Trophoblast cell (in vitro differentiated cells and primary cell): Measurements from ENCODE around the gene SNX25.

Source experiments
- DNase-seq, 2 donors: peaks; one replicate each; pipeline ENCODE4 v3.0.0-alpha.2; 2016
- H2AFZ ChIP-seq: 2 replicates; pipeline ENCODE4 v1.6.1; 2013; ENCODE audit warnings: low read length, moderate library complexity, mild to moderate bottlenecking; ENCODE audit not compliant: insufficient read depth, poor library complexity
- H2AK5ac ChIP-seq: 2 replicates; pipeline ENCODE4 v1.6.1; 2013; ENCODE audit warnings: mild to moderate bottlenecking, low read length
- H2BK120ac ChIP-seq: 2 replicates; pipeline ENCODE4 v1.6.1; 2013; ENCODE audit warnings: low read length, mild to moderate bottlenecking, moderate library complexity; ENCODE audit not compliant: insufficient read depth, poor library complexity
- H2BK12ac ChIP-seq: 2 replicates; pipeline ENCODE4 v1.6.1; 2013; ENCODE audit warnings: mild to moderate bottlenecking, low read length, moderate library complexity
- H2BK5ac ChIP-seq: 2 replicates; pipeline ENCODE4 v1.6.1; 2013; ENCODE audit warnings: low read length, low read depth, moderate library complexity, mild to moderate bottlenecking; ENCODE audit not compliant: poor library complexity
- H3K14ac ChIP-seq: 2 replicates; pipeline ENCODE4 v1.6.1; 2013; ENCODE audit warnings: mild to moderate bottlenecking, low read length
- H3K18ac ChIP-seq: 2 replicates; pipeline ENCODE4 v1.6.1; 2013; ENCODE audit warnings: mild to moderate bottlenecking, low read length
- H3K23ac ChIP-seq: 2 replicates; pipeline ENCODE4 v1.6.1; 2013; ENCODE audit warnings: low read length
- H3K27ac ChIP-seq: 2 replicates; pipeline ENCODE4 v1.5.1; 2013; ENCODE audit warnings: low read depth, mild to moderate bottlenecking, inconsistent platforms, low read length, moderate library complexity
- H3K27me3 ChIP-seq: 2 replicates; pipeline ENCODE4 v1.6.1; 2013; ENCODE audit warnings: inconsistent platforms, mild to moderate bottlenecking, low read length, moderate library complexity; ENCODE audit not compliant: insufficient read depth
- H3K36me3 ChIP-seq, 2 experiments: 1 replicate in 1 of 2; 2 replicates in 1 of 2; pipeline ENCODE4 v1.6.1; 2013; ENCODE audit warnings: low read length in 2 of 2, mild to moderate bottlenecking in 2 of 2, moderate library complexity in 1 of 2; ENCODE audit not compliant: insufficient read depth in 2 of 2, control insufficient read depth in 1 of 2
- H3K4ac ChIP-seq: 2 replicates; pipeline ENCODE4 v1.6.1; 2013; ENCODE audit warnings: low read depth, mild to moderate bottlenecking, low read length, moderate library complexity
- H3K4me1 ChIP-seq, 2 experiments: 1 replicate in 1 of 2; 2 replicates in 1 of 2; pipeline ENCODE4 v1.6.1; 2013; ENCODE audit warnings: low read length in 2 of 2, mild to moderate bottlenecking in 2 of 2, moderate library complexity in 1 of 2; ENCODE audit not compliant: insufficient read depth in 2 of 2, control insufficient read depth in 1 of 2
- H3K4me2 ChIP-seq: 2 replicates; pipeline ENCODE4 v1.6.1; 2013; ENCODE audit warnings: inconsistent platforms, mild to moderate bottlenecking, low read length, moderate library complexity
- H3K4me3 ChIP-seq: 2 replicates; pipeline ENCODE4 v1.5.1; 2013; ENCODE audit warnings: mild to moderate bottlenecking, low read depth, low read length, inconsistent platforms
- H3K79me1 ChIP-seq: one replicate; pipeline ENCODE4 v1.6.1; 2013; ENCODE audit warnings: low read length
- H3K79me2 ChIP-seq: 2 replicates; pipeline ENCODE4 v1.6.1; 2013; ENCODE audit warnings: low read length, mild to moderate bottlenecking; ENCODE audit not compliant: control insufficient read depth, insufficient read depth, poor library complexity
- H3K9ac ChIP-seq: 2 replicates; pipeline ENCODE4 v1.6.1; 2013; ENCODE audit warnings: mild to moderate bottlenecking, low read length
- H3K9me3 ChIP-seq: 2 replicates; pipeline ENCODE4 v1.6.1; 2013; ENCODE audit warnings: low read depth, mild to moderate bottlenecking, control low read depth, inconsistent platforms, low read length; ENCODE audit not compliant: insufficient read depth
- H4K12ac ChIP-seq: 2 replicates; pipeline ENCODE4 v1.6.1; 2013; ENCODE audit warnings: low read depth, mild to moderate bottlenecking, low read length, moderate library complexity
- H4K8ac ChIP-seq: 2 replicates; pipeline ENCODE4 v1.6.1; 2013; ENCODE audit warnings: low read depth, mild to moderate bottlenecking, low read length, moderate library complexity
- H4K91ac ChIP-seq: one replicate; pipeline ENCODE4 v1.6.1; 2013; ENCODE audit warnings: low read depth, mild to moderate bottlenecking, low read length, moderate library complexity
- WGBS: extraction: QIAGEN DNeasy Blood & Tissue Kit; methylation state at CpG from one replicate; pipeline ENCODE4 v1.1.7; 2013; ENCODE audit warnings: missing lambda C conversion rate; ENCODE audit not compliant: insufficient read length, insufficient coverage; ENCODE audit errors: extremely low coverage; 5-methylcytosine and 5-hydroxymethylcytosine counted together

The SNX25 gene

GRCh38 chr4:185405296-185405999, 196.1 kb downstream of the SNX25 start:
- peak in 1 of 2 donors; percentile 20 for DNase-seq
- H2BK5ac ChIP-seq: no peak overlapping the region
- H4K91ac ChIP-seq: no peak overlapping the region
- H3K36me3 ChIP-seq: peaks cover 3 to 4% of the 10 kb centered on the region in 2 experiments
- H3K4ac ChIP-seq: no peak overlapping the region
- no CpG with 5 or more reads among the region's 6 CpGs for WGBS
- H2AK5ac ChIP-seq: no peak overlapping the region
- no peak overlapping the region for H3K18ac ChIP-seq
- H3K27ac ChIP-seq: no peak overlapping the region
- H3K27me3 ChIP-seq: no peaks in the 10 kb centered on the region
- H4K8ac ChIP-seq: no peak overlapping the region
- H2BK12ac ChIP-seq: no peak overlapping the region
- no peaks in the 10 kb centered on the region for H3K4me1 ChIP-seq
- H3K9ac ChIP-seq: no peak overlapping the region
- no peak overlapping the region for H3K14ac ChIP-seq
- H3K79me1 ChIP-seq: no peaks in the 10 kb centered on the region
- no peak overlapping the region for H3K23ac ChIP-seq
- no peak overlapping the region for H3K4me3 ChIP-seq
- H2AFZ ChIP-seq: no peak overlapping the region
- H2BK120ac ChIP-seq: no peak overlapping the region
- no peaks in the 10 kb centered on the region for H3K9me3 ChIP-seq
- H4K12ac ChIP-seq: no peak overlapping the region
- no peak overlapping the region for H3K4me2 ChIP-seq
- no peaks in the 10 kb centered on the region for H3K79me2 ChIP-seq

GRCh38 chr4:185408432-185408831, 199.0 kb downstream of the SNX25 start:
- no CpG with 5 or more reads among the region's 2 CpGs for WGBS
- Histone ChIP-seq H2AFZ (no peak overlapping the region), H4K8ac (no peak overlapping the region), H3K9ac (no peak overlapping the region), H3K14ac (no peak overlapping the region), H3K4me2 (no peak overlapping the region), H4K91ac (no peak overlapping the region), H2BK120ac (no peak overlapping the region), H3K23ac (no peak overlapping the region), H3K27me3 (no peaks in the 10 kb centered on the region), H3K36me3 (peaks cover 3 to 7% of the 10 kb centered on the region in 2 experiments), H3K79me2 (no peaks in the 10 kb centered on the region), H2BK5ac (no peak overlapping the region), H3K4me1 (no peaks in the 10 kb centered on the region), H4K12ac (no peak overlapping the region), H3K18ac (no peak overlapping the region), H3K79me1 (no peaks in the 10 kb centered on the region), H3K9me3 (no peaks in the 10 kb centered on the region), H3K4ac (no peak overlapping the region), H2AK5ac (no peak overlapping the region), H3K27ac (no peak overlapping the region), H3K4me3 (no peak overlapping the region), H2BK12ac (no peak overlapping the region)
- no peak for DNase-seq

- no CpG with 5 or more reads among the region's 5 CpGs for WGBS
- Histone ChIP-seq H3K36me3 (peaks cover 3 to 7% of the 10 kb centered on the region in 2 experiments), H4K8ac (no peak overlapping the region), H2AK5ac (no peak overlapping the region), H3K27me3 (no peaks in the 10 kb centered on the region), H2AFZ (no peak overlapping the region), H3K4me2 (no peak overlapping the region), H3K18ac (no peak overlapping the region), H3K9me3 (no peaks in the 10 kb centered on the region), H3K4ac (no peak overlapping the region), H4K12ac (no peak overlapping the region), H3K23ac (no peak overlapping the region), H3K14ac (no peak overlapping the region), H3K79me1 (no peaks in the 10 kb centered on the region), H2BK5ac (no peak overlapping the region), H3K4me3 (no peak overlapping the region), H4K91ac (no peak overlapping the region), H3K79me2 (no peaks in the 10 kb centered on the region), H2BK12ac (no peak overlapping the region), H3K27ac (no peak overlapping the region), H2BK120ac (no peak overlapping the region), H3K4me1 (no peaks in the 10 kb centered on the region), H3K9ac (no peak overlapping the region)
- no peak for DNase-seq
These were observed 202.5 kb downstream of the SNX25 start for GRCh38 chr4:185411849-185412248.

GRCh38 chr4:185412412-185412811, 203.0 kb downstream of the SNX25 start:
- no peak overlapping the region for H2BK5ac ChIP-seq
- no peak overlapping the region for H4K91ac ChIP-seq
- H2AFZ ChIP-seq: no peak overlapping the region
- H3K4me1 ChIP-seq: no peaks in the 10 kb centered on the region
- no peaks in the 10 kb centered on the region for H3K27me3 ChIP-seq
- no peak overlapping the region for H3K27ac ChIP-seq
- H3K14ac ChIP-seq: no peak overlapping the region
- no peak overlapping the region for H3K18ac ChIP-seq
- WGBS: no CpG with 5 or more reads among the region's 5 CpGs
- H2BK120ac ChIP-seq: no peak overlapping the region
- no peak overlapping the region for H4K12ac ChIP-seq
- no peak overlapping the region for H3K9ac ChIP-seq
- no peaks in the 10 kb centered on the region for H3K79me1 ChIP-seq
- H3K79me2 ChIP-seq: no peaks in the 10 kb centered on the region
- H2BK12ac ChIP-seq: no peak overlapping the region
- H2AK5ac ChIP-seq: no peak overlapping the region
- no peak overlapping the region for H3K4me2 ChIP-seq
- no peak overlapping the region for H4K8ac ChIP-seq
- H3K36me3 ChIP-seq: peaks cover 3 to 8% of the 10 kb centered on the region in 2 experiments
- no peak overlapping the region for H3K4me3 ChIP-seq
- no peaks in the 10 kb centered on the region for H3K9me3 ChIP-seq
- H3K23ac ChIP-seq: no peak overlapping the region
- no peak for DNase-seq
- no peak overlapping the region for H3K4ac ChIP-seq
